K562 (cell line): ENCODE results near the gene TECPR2. TPM values are rescaled to one million over a fixed set of nuclear protein-coding genes. Genes with fewer than 3 reads are reported as not detected.

Experiments
- ATF1 ChIP-seq, 2 experiments: fragments of 450-650 bp in 1 of 2; IDR thresholded peaks; 2 replicates each; pipeline ENCODE4 v1.6.1; 2016; ENCODE audit warnings: missing compliant biosample characterization in 1 of 2, missing genetic modification characterization in 1 of 2
- ATF7 ChIP-seq: fragments of 450-650 bp; IDR thresholded peaks from 2 replicates; pipeline ENCODE4 v1.7.1; 2014; ENCODE audit warnings: mild to moderate bottlenecking, moderate library complexity
- BCLAF1 ChIP-seq, 2 experiments: fragments of 450-650 bp in 1 of 2; IDR thresholded peaks; 2 replicates each; pipeline ENCODE4 v1.6.1; 2011 to 2017; ENCODE audit warnings: low read depth in 2 of 2, antibody characterized with exemption in 1 of 2, borderline replicate concordance in 1 of 2, low read length in 1 of 2, mild to moderate bottlenecking in 1 of 2, mixed read lengths in 1 of 2; ENCODE audit not compliant: control insufficient read depth in 1 of 2
- BCOR ChIP-seq: fragments of 450-650 bp; IDR thresholded peaks from 2 replicates; pipeline ENCODE4 v1.6.1; 2016
- CBFB ChIP-seq: sonication (generic); formaldehyde crosslinking; IDR thresholded peaks from 2 replicates; pipeline ENCODE4 v1.4.0; 2020; ENCODE audit warnings: mild to moderate bottlenecking, missing genetic modification reagents
- CREM ChIP-seq: IDR thresholded peaks from 2 replicates; pipeline ENCODE4 v1.6.1; 2014; ENCODE audit warnings: antibody characterized with exemption, low read depth
- CXXC5 ChIP-seq: fragments of 250-450 bp; sonication (Bioruptor Pico); IDR thresholded peaks from 2 replicates; pipeline ENCODE4 v1.8.0; 2022; ENCODE audit warnings: inconsistent platforms, mild to moderate bottlenecking, moderate library complexity
- EGR1 ChIP-seq: fragments of 450-650 bp; conservative IDR thresholded peaks from 2 replicates; pipeline ENCODE4 v1.6.1; 2017; ENCODE audit warnings: mild to moderate bottlenecking
- GTF3C2 ChIP-seq: IDR thresholded peaks from 3 replicates; pipeline ENCODE4 v1.6.1; 2011; ENCODE audit warnings: borderline replicate concordance, mild to moderate bottlenecking, moderate library complexity; ENCODE audit not compliant: insufficient read length; ENCODE audit errors: extremely low read depth
- HDAC8 ChIP-seq: fragments of 450-650 bp; IDR thresholded peaks from 2 replicates; pipeline ENCODE4 v1.6.1; 2016; ENCODE audit warnings: mild to moderate bottlenecking, missing genetic modification characterization, moderate library complexity, missing compliant biosample characterization
- NFYB ChIP-seq: IDR thresholded peaks from 2 replicates; pipeline ENCODE4 v1.6.1; 2011; ENCODE audit warnings: mild to moderate bottlenecking, moderate library complexity; ENCODE audit not compliant: insufficient read length; ENCODE audit errors: extremely low read depth
- NR2C2 ChIP-seq, 2 experiments: fragments of 200-800 bp in 1 of 2; sonication (Bioruptor generic) in 1 of 2; sonication (generic) in 1 of 2; formaldehyde crosslinking in 1 of 2; IDR thresholded peaks; 2 replicates each; pipeline versions ENCODE4 v1.6.1 to v1.8.0; 2016 to 2022; ENCODE audit warnings: mild to moderate bottlenecking in 1 of 2, missing compliant biosample characterization in 1 of 2, missing genetic modification characterization in 1 of 2, missing genetic modification reagents in 1 of 2
- PKNOX1 ChIP-seq: fragments of 450-650 bp; IDR thresholded peaks from 2 replicates; pipeline ENCODE4 v1.6.1; 2016
- POLR3A ChIP-seq: IDR thresholded peaks from 2 replicates; pipeline ENCODE4 v1.6.1; 2011; ENCODE audit warnings: borderline replicate concordance, mild to moderate bottlenecking, moderate library complexity; ENCODE audit not compliant: insufficient read length, insufficient read depth; ENCODE audit errors: extremely low read depth
- RBBP5 ChIP-seq: fragments of 200-600 bp; sonication (generic); IDR thresholded peaks from 2 replicates; pipeline ENCODE4 v1.6.1; 2012; ENCODE audit warnings: borderline replicate concordance, mild to moderate bottlenecking, low read length, control low read depth, inconsistent platforms; ENCODE audit not compliant: insufficient read depth, poor library complexity, severe bottlenecking
- SOX6 ChIP-seq: fragments of 450-650 bp; IDR thresholded peaks from 2 replicates; pipeline ENCODE4 v1.6.1; 2014; ENCODE audit warnings: mild to moderate bottlenecking
- TBP ChIP-seq: optimal IDR thresholded peaks from 2 replicates; pipeline ENCODE3; 2011; ENCODE audit warnings: low read depth, low read length, improper control_type of control experiment
- TEAD2 ChIP-seq: fragments of 450-650 bp; IDR thresholded peaks from 2 replicates; pipeline ENCODE4 v1.6.1; 2016; ENCODE audit warnings: missing genetic modification characterization, control low read depth, missing compliant biosample characterization
- ZNF584 ChIP-seq: fragments of 200-800 bp; sonication (Bioruptor generic); IDR thresholded peaks from 2 replicates; pipeline ENCODE4 v1.6.1; 2016; ENCODE audit warnings: low read depth, mild to moderate bottlenecking, missing genetic modification characterization, missing compliant biosample characterization
- polyA plus RNA-seq, 8 experiments: library from polyadenylated mRNA; depleted of rRNA in 4 of 8; stranded (reverse) in 5 of 8; unstranded in 3 of 8; fragments of >200 nt; fragmentation: Nextera tagmentation in 2 of 8; fragmentation: Illumina TruSeq in 1 of 8; extraction: Ambion mirVana in 2 of 8; extraction: Trizol in 1 of 8; gene quantifications; 2 replicates each; pipeline versions ENCODE4 v1.2.1 to v1.2.3, GENCODE V29; 2011 to 2014; ENCODE audit warnings: inconsistent platforms in 1 of 8, missing spikeins in 1 of 8
- total RNA-seq, 7 experiments: library from RNA; depleted of rRNA in 6 of 7; stranded (reverse); fragments of >200 nt in 6 of 7; fragmentation: Illumina TruSeq in 2 of 7; extraction: Trizol in 2 of 7; gene quantifications; 2 replicates each; pipeline versions ENCODE4 v1.2.1 to v1.2.3, GENCODE V29; 2011 to 2021; ENCODE audit warnings: low replicate concordance in 1 of 7

Gene TECPR2
- total and polyA plus RNA-seq, 9 of the 15 experiments (the other 6 are each of a cell fraction or from before 2014, with no cell fraction given), result 0.04 to 3.0 (median 0.83) TPM

- TF ChIP-seq TEAD2 (tag) (peak; percentile 74; the same call in 1 of the 2 replicates), ATF7 (peak; percentile 77), BCLAF1 (IDR thresholded peaks at IDR 0.05; ENCODE audit: borderline replicate concordance in 1 of 2, control insufficient read depth in 1 of 2, low read depth in 2 of 2, low read length in 1 of 2) (no peak), ATF1 (CRISPR knock-in tag; IDR thresholded peaks at IDR 0.05) (no peak), ATF1 (tag; IDR thresholded peaks at IDR 0.05) (peak; percentile 75), NR2C2 (CRISPR knock-in tag; IDR thresholded peaks at IDR 0.05) (0 out of 2 replicates have a peak, but pooled peaks have one; percentile 61), NR2C2 (tag; IDR thresholded peaks at IDR 0.05) (peak; percentile 92), GTF3C2 (peak; percentile 84), NFYB (peak; percentile 10), CREM (peak; percentile 86), EGR1 (peak; percentile 33), TBP (peak; percentile 99), SOX6 (peak; percentile 56; the same call in 1 of the 2 replicates), PKNOX1 (peak; percentile 94), HDAC8 (tag) (no peak), BCOR (peak; percentile 52; the same call in 1 of the 2 replicates), CBFB (peak; percentile 95), RBBP5 (peak; percentile 67), ZNF584 (0 out of 2 replicates have a peak, but pooled peaks have one; percentile 43), CXXC5 (CRISPR knock-in tag) (peak; percentile 85; the same call in 1 of the 2 replicates), POLR3A (peak; percentile 83)
These were observed 45.8 kb upstream of the TECPR2 start (continued) for GRCh38 chr14:102316743-102317563.
